ENCODE measurements around the gene CDK5RAP2.

The CDK5RAP2 gene

GRCh38 chr9:120481248-120481647 lies 98.7 kb downstream of the CDK5RAP2 start:
- no peak for DNase-seq (ENCODE audit: low read depth)

GRCh38 chr9:120480707-120481106 lies 99.3 kb downstream of the CDK5RAP2 start:
- TF ChIP-seq MAX (IDR thresholded peaks at IDR 0.05; ENCODE audit: low read depth, low read length) (no peak), POLR2A (IDR thresholded peaks at IDR 0.05; ENCODE audit: extremely low read depth, insufficient read length) (no peak), CTCF (IDR thresholded peaks at IDR 0.05; ENCODE audit: low read depth, low read length) (no peak), MYC (IDR thresholded peaks at IDR 0.05; ENCODE audit: low read depth, low read length) (no peak)
- no peak overlapping the region for H3K4me3 ChIP-seq (ENCODE audit: low read depth, low read length)
- no peak for DNase-seq (ENCODE audit: low read depth)

More at GRCh38 chr9:120481248-120481647, 98.7 kb downstream of the CDK5RAP2 start:
- no peak overlapping the region for H3K4me3 ChIP-seq (ENCODE audit: low read depth, low read length)
- TF ChIP-seq MAX (IDR thresholded peaks at IDR 0.05; ENCODE audit: low read depth, low read length) (no peak), MYC (IDR thresholded peaks at IDR 0.05; ENCODE audit: low read depth, low read length) (no peak), CTCF (IDR thresholded peaks at IDR 0.05; ENCODE audit: low read depth, low read length) (no peak), POLR2A (IDR thresholded peaks at IDR 0.05; ENCODE audit: extremely low read depth, insufficient read length) (no peak)

DNA sequence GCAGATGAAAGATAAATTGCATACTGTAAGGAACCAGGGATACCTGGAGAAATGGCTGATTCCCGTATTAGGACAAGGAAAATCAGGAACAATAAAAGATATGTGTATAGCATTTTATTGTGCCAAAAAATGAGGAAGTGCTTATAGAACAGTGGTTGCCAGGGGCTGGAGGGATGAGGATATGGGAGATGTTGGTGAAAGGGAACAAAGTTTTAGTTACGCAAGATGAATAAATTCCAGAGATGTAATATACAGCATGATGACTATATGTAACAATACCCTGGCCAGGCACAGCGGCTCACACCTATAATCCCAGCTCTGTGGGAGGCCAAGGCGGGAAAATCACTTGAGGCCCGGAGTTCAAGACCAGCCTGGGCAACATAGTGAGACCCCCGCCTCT lies 101.8 kb downstream of the CDK5RAP2 start:
- TF ChIP-seq MAX (IDR thresholded peaks at IDR 0.05; ENCODE audit: low read depth, low read length) (no peak), POLR2A (IDR thresholded peaks at IDR 0.05; ENCODE audit: extremely low read depth, insufficient read length) (no peak)
- no peak overlapping the region for H3K4me3 ChIP-seq (ENCODE audit: low read depth, low read length)
- DNase-seq (ENCODE audit: low read depth): peak; percentile 44

DNA sequence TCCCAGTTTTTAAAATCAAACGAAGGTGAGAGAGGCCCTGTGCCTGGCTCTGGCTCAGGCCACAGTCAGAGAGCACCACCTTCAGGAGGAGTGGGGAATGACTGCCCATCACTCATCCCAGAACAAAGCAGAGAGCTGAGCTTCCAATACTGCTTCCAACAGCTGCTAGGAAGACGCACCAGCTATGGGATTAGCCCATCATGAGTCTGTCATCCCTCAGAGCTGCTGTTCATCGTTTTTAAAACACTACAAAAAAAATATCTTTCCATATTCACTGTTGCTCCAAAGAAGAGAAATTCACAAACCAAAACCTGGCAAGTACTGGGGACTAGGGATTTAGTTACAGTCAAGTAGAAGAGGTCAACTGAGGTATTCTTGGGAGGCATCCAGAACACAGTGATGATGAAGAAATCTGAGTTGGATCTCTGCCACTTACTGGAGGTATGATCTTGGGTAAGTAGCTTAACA lies 102.4 kb downstream of the CDK5RAP2 start:
- no peak overlapping the region for H3K4me3 ChIP-seq (ENCODE audit: low read depth, low read length)
- DNase-seq (ENCODE audit: low read depth): peak; percentile 49

GRCh38 chr9:120475341-120475740 lies 104.6 kb downstream of the CDK5RAP2 start:
- no peak for TF ChIP-seq MAX (IDR thresholded peaks at IDR 0.05; ENCODE audit: low read depth, low read length)
- H3K4me3 ChIP-seq (ENCODE audit: low read depth, low read length): no peak overlapping the region
- DNase-seq (ENCODE audit: low read depth): no peak

More for the DNA sequence above, 102.4 kb downstream of the CDK5RAP2 start:
- TF ChIP-seq CTCF (IDR thresholded peaks at IDR 0.05; ENCODE audit: low read depth, low read length): peak; percentile 86
- TF ChIP-seq MAX (IDR thresholded peaks at IDR 0.05; ENCODE audit: low read depth, low read length): no peak

DNA sequence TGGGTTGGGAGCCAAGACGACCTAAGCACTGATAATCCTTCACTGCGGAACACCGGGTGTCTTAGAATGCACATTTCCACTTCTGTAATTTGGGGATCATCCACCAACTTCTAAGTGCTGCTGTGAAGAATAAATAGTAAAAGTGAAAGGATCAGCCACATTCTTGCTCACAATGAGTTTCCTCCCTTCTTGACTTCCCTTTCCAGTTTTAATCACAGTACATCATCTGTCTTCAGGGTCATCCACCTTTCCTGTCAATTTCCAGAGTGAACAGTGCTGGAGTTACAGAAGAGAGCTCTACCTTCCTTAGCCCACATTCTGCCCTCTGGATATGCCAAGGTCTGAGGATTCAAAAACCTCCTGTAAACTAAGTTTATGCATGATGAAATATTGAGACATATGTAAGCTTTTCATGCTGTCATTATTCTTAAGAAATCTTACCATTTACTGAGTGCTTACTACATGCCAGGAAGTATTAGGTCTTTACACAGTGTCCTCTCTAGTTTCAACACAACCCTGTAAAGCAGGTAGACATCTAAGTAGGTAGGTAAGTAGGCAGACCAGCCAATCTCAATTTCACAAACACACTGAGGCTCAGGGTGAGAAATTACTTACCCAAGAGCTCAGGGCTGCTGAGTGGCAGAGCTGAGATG lies 105.2 kb downstream of the CDK5RAP2 start:
- TF ChIP-seq CTCF (IDR thresholded peaks at IDR 0.05; ENCODE audit: low read depth, low read length) (no peak), POLR2A (IDR thresholded peaks at IDR 0.05; ENCODE audit: extremely low read depth, insufficient read length) (no peak), MAX (IDR thresholded peaks at IDR 0.05; ENCODE audit: low read depth, low read length) (no peak)
- H3K4me3 ChIP-seq (ENCODE audit: low read depth, low read length): no peak overlapping the region
- DNase-seq (ENCODE audit: low read depth): no peak

All from NB4 (cell line).